EL (cell line): ENCODE measurements around the gene TNIP3.
"Not testable (repeated sequence)": the region's sequence is repeated elsewhere in the genome, so short reads cannot be mapped to it uniquely, and the experiment has no call there.

Experiments used
- DNase-seq: peaks from one replicate; pipeline ENCODE4 v3.0.0-alpha.2; 2016

The TNIP3 gene

GRCh38 chr4:121164291-121164690, at the start of gene TNIP3:
TNIP3 (minus strand) TSS chr4:121164321; CDS start chr4:121164125, 196 bp downstream.
- DNase-seq, result peak; percentile 68

- no peak for DNase-seq
Observed at GRCh38 chr4:121212806-121213205, 48.7 kb upstream of the TNIP3 start.

- DNase-seq, result no peak
Observed at GRCh38 chr4:121209171-121209570, 45.0 kb upstream of the TNIP3 start.

- no peak for DNase-seq
Observed at GRCh38 chr4:121208244-121209007, 44.3 kb upstream of the TNIP3 start.

GRCh38 chr4:121205777-121206176, 41.7 kb upstream of the TNIP3 start:
- not testable (repeated sequence) for DNase-seq

GRCh38 chr4:121200795-121201472, 36.8 kb upstream of the TNIP3 start:
- DNase-seq, result no peak

GRCh38 chr4:121199742-121200561, 35.8 kb upstream of the TNIP3 start:
- DNase-seq, result no peak

- DNase-seq, result no peak
Observed at GRCh38 chr4:121198251-121198650, 34.1 kb upstream of the TNIP3 start.

- no peak for DNase-seq
Observed at GRCh38 chr4:121195649-121196048, 31.5 kb upstream of the TNIP3 start.

- peak; percentile 39 for DNase-seq
Observed at GRCh38 chr4:121192480-121192879, 28.4 kb upstream of the TNIP3 start.

- no peak for DNase-seq
Observed at GRCh38 chr4:121192013-121192412, 27.9 kb upstream of the TNIP3 start.

- DNase-seq, result no peak
Observed at GRCh38 chr4:121191361-121191760, 27.2 kb upstream of the TNIP3 start.

GRCh38 chr4:121190389-121190788, 26.3 kb upstream of the TNIP3 start:
- DNase-seq, result no peak

GRCh38 chr4:121189326-121190215, 25.4 kb upstream of the TNIP3 start:
- DNase-seq, result no peak

GRCh38 chr4:121187206-121187605, 23.1 kb upstream of the TNIP3 start:
- no peak for DNase-seq

- DNase-seq, result no peak
Observed at GRCh38 chr4:121185960-121186359, 21.8 kb upstream of the TNIP3 start.

GRCh38 chr4:121183989-121184388, 19.9 kb upstream of the TNIP3 start:
- DNase-seq, result no peak

GRCh38 chr4:121183361-121183760, 19.2 kb upstream of the TNIP3 start:
- no peak for DNase-seq

- DNase-seq, result peak; percentile 36
Observed at GRCh38 chr4:121182296-121182695, 18.2 kb upstream of the TNIP3 start.

GRCh38 chr4:121181493-121181892, 17.4 kb upstream of the TNIP3 start:
- DNase-seq, result no peak

GRCh38 chr4:121180558-121180957, 16.4 kb upstream of the TNIP3 start:
- DNase-seq, result no peak
